B cell (primary cell): ENCODE data around the gene P4HA2. TPM values are rescaled to one million over a fixed set of nuclear protein-coding genes. Genes with fewer than 3 reads are reported as not detected.

Experiments
- ATAC-seq: fragments of 200-7000 bp; cut with Tn5 transposase; one replicate; pipeline ENCODE4 v1.10.0; 2021; ENCODE audit warnings: low read depth, mild to moderate bottlenecking, moderate number of reproducible peaks, moderate library complexity
- CTCF ChIA-PET: fragments of 350-600 bp; sonication (Branson Sonifier 250); formaldehyde crosslinking; loops from one replicate; lab custom pipeline; 2021; ENCODE audit warnings: antibody characterized with exemption, inconsistent platforms; lab: Charles Lee
- POLR2A ChIA-PET: fragments of 350-600 bp; sonication (Branson Sonifier 250); formaldehyde crosslinking; loops from one replicate; lab custom pipeline; 2021; ENCODE audit warnings: antibody characterized with exemption; lab: Charles Lee
- DNase-seq: peaks from one replicate; pipeline ENCODE4 v3.0.0; 2013
- H2AFZ ChIP-seq: 2 replicates; pipeline ENCODE4 v1.6.1; 2012; ENCODE audit warnings: mild to moderate bottlenecking, low read depth, low read length; ENCODE audit not compliant: insufficient read depth, poor library complexity, severe bottlenecking
- H3K27ac ChIP-seq, 2 donors: 1 replicate in 1 of 2; 2 replicates in 1 of 2; pipeline ENCODE4 v1.5.1; 2012 to 2013; ENCODE audit warnings: low read length in 2 of 2, mild to moderate bottlenecking in 2 of 2, moderate library complexity in 1 of 2
- H3K27me3 ChIP-seq, 4 experiments: fragments of 200-600 bp in 1 of 4; sonication (generic) in 1 of 4; replicated peaks in 1 of 4; 1 replicate in 2 of 4; 2 replicates in 2 of 4; pipeline versions ENCODE4 v1.6.1 to v1.7.0; 2013 to 2016; ENCODE audit warnings: low read length in 3 of 4, mild to moderate bottlenecking in 2 of 4, mixed read lengths in 1 of 4, moderate library complexity in 1 of 4; ENCODE audit not compliant: insufficient read depth in 4 of 4, control insufficient read depth in 3 of 4; ENCODE audit errors: control extremely low read depth in 1 of 4
- H3K36me3 ChIP-seq, 2 experiments: replicated peaks in 1 of 2; 1 replicate in 1 of 2; 2 replicates in 1 of 2; pipeline versions ENCODE4 v1.6.1 to v1.7.1; 2013; ENCODE audit warnings: low read length in 1 of 2; ENCODE audit not compliant: insufficient read depth in 2 of 2, control insufficient read depth in 1 of 2; ENCODE audit errors: control extremely low read depth in 1 of 2, extremely low read depth in 1 of 2
- H3K4me1 ChIP-seq, 2 donors: fragments of 200-600 bp in 1 of 2; sonication (generic) in 1 of 2; 1 replicate in 1 of 2; 2 replicates in 1 of 2; pipeline versions ENCODE4 v1.5.1 to v1.6.1; 2013 to 2017; ENCODE audit warnings: low read length in 2 of 2; ENCODE audit not compliant: control insufficient read depth in 2 of 2, insufficient read depth in 2 of 2
- H3K4me2 ChIP-seq: replicated peaks from 2 replicates; pipeline ENCODE3; 2012; ENCODE audit warnings: mild to moderate bottlenecking, low read depth, low read length; ENCODE audit not compliant: poor library complexity, severe bottlenecking
- H3K4me3 ChIP-seq, 5 experiments: fragments of 200-600 bp in 1 of 5; sonication (generic) in 1 of 5; 1 replicate in 3 of 5; 2 replicates in 2 of 5; pipeline versions ENCODE4 v1.5.1 to v1.7.0; 2011 to 2016; ENCODE audit warnings: low read length in 4 of 5, mild to moderate bottlenecking in 4 of 5, low read depth in 2 of 5, control low read depth in 1 of 5, moderate library complexity in 1 of 5; ENCODE audit not compliant: insufficient read depth in 1 of 5; ENCODE audit errors: control extremely low read depth in 1 of 5, extremely low read depth in 1 of 5
- H3K79me2 ChIP-seq: fragments of 200-600 bp; sonication (generic); one replicate; pipeline ENCODE4 v1.6.0; 2016; ENCODE audit warnings: low read length; ENCODE audit not compliant: control insufficient read depth, insufficient read depth
- H3K9ac ChIP-seq: fragments of 200-600 bp; sonication (generic); 2 replicates; pipeline ENCODE4 v1.6.1; 2017; ENCODE audit warnings: mild to moderate bottlenecking, low read length, moderate library complexity
- H3K9me3 ChIP-seq, 3 donors: one replicate each; pipeline versions ENCODE4 v1.6.1 to v1.7.1; 2013; ENCODE audit warnings: low read length in 2 of 3; ENCODE audit not compliant: control insufficient read depth in 2 of 3, insufficient read depth in 1 of 3; ENCODE audit errors: control extremely low read depth in 1 of 3
- H4K20me1 ChIP-seq: 2 replicates; pipeline ENCODE4 v1.6.0; 2012; ENCODE audit warnings: mild to moderate bottlenecking, low read length; ENCODE audit not compliant: insufficient read depth, control insufficient read depth, poor library complexity, severe bottlenecking
- H3K27ac Mint-ChIP-seq: one replicate; pipeline ENCODE4 v1.8.0; 2021; ENCODE audit warnings: mixed read lengths
- H3K27me3 Mint-ChIP-seq: one replicate; pipeline ENCODE4 v1.8.0; 2021; ENCODE audit warnings: mixed read lengths
- H3K4me1 Mint-ChIP-seq: one replicate; pipeline ENCODE4 v1.8.0; 2021; ENCODE audit warnings: mixed read lengths
- H3K4me3 Mint-ChIP-seq: one replicate; pipeline ENCODE4 v1.8.0; 2021; ENCODE audit warnings: mixed read lengths
- H3K9me3 Mint-ChIP-seq: one replicate; pipeline ENCODE4 v1.8.0; 2022; ENCODE audit warnings: mixed read lengths; ENCODE audit not compliant: insufficient read depth
- EZH2 ChIP-seq: IDR thresholded peaks from 2 replicates; pipeline ENCODE4 v1.6.1; 2012; ENCODE audit warnings: borderline replicate concordance, low read depth, mild to moderate bottlenecking, moderate library complexity, low read length; ENCODE audit not compliant: insufficient read depth, poor library complexity, severe bottlenecking
- WGBS: methylation state at CpG from one replicate; pipeline ENCODE4 v1.1.5; 2013; ENCODE audit warnings: missing lambda C conversion rate; ENCODE audit not compliant: insufficient coverage; 5-methylcytosine and 5-hydroxymethylcytosine counted together
- intact Hi-C: fragments of 100-400 bp; cut with micrococcal nuclease; formaldehyde crosslinking; loops from one replicate; pipeline ENCODE4 v1.10.0; 2022
- polyA plus RNA-seq: library from polyadenylated mRNA; depleted of rRNA; stranded (reverse); fragments of >200 nt; gene quantifications from 2 replicates; pipeline ENCODE4 v1.2.3, GENCODE V29; 2012
- total RNA-seq, 2 donors: library from RNA; stranded (reverse); fragments of 120-200 nt in 1 of 2; gene quantifications; 1 replicate in 1 of 2; 2 replicates in 1 of 2; pipeline versions ENCODE4 v1.2.3 to v1.2.4, GENCODE V29; 2013 to 2022
- TF ChIP-seq, protein P1 (sequence below): fragments of 200-600 bp; IDR thresholded peaks from one replicate; pipeline ENCODE4 v1.8.0; 2022; ENCODE audit warnings: antibody characterized with exemption, mild to moderate bottlenecking

Gene P4HA2
- total and polyA plus RNA-seq, 2 donors (not counting 1 experiment from before 2014, with no cell fraction given), result 0.09 to 0.25 TPM

DNA sequence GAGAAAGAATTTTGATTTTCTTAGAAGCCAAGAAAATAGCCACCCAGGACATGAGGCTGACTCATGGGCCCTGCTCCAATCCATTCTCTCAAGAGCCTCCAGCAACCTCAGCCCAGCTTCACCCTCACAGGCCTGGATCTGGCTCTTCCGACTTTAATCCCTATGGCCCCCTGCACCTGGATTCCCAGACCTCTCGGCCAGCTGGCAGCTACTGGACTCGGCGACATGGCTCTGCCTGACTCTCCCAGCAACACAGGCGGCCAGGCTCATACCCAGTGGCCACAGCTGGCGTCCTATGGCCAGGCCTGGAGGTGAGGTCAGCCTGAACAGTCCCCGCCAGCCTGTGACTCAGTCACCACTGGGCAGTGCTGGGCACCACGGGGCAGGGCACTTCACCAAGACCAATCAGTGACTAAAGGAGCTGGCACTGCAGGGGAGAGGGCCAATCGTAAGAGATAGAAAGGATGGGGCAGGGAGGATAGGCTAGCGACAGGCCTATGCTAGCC lies 23.6 kb upstream of the P4HA2 start:
- Mint-ChIP-seq H3K4me1 (no peaks in the 10 kb centered on the region), H3K27ac (no peak overlapping the region), H3K4me3 (no peak overlapping the region), H3K9me3 (peaks cover 4% of the 10 kb centered on the region), H3K27me3 (peaks cover 13% of the 10 kb centered on the region)
- Histone ChIP-seq H3K9ac (no peak overlapping the region), H3K27me3 (peaks cover 0 to 8% (median under 1%) of the 10 kb centered on the region in 4 experiments), H2AFZ (no peak overlapping the region), H3K4me3 (no peak overlapping the region), H3K79me2 (no peaks in the 10 kb centered on the region), H3K4me2 (no peak overlapping the region), H3K27ac (no peak overlapping the region), H3K9me3 (peaks cover 0 to 12% (median 11%) of the 10 kb centered on the region in 3 donors), H4K20me1 (no peaks in the 10 kb centered on the region), H3K4me1 (no peaks in the 10 kb centered on the region), H3K36me3 (no peaks in the 10 kb centered on the region)
- no peak for ATAC-seq
- DNase-seq, result no peak
- ChIA-PET CTCF (interaction anchor here (1.2 to 1.4 kb wide), 2 partner anchors 10 to 13 kb away, joined by 3 to 15 read pairs; no protein-coding TSS in a partner anchor), POLR2A (no interaction called here)
- 89% methylated on average over 9 of the region's 10 CpGs for WGBS
- no peak for TF ChIP-seq EZH2
- TF ChIP-seq, protein P1, sequence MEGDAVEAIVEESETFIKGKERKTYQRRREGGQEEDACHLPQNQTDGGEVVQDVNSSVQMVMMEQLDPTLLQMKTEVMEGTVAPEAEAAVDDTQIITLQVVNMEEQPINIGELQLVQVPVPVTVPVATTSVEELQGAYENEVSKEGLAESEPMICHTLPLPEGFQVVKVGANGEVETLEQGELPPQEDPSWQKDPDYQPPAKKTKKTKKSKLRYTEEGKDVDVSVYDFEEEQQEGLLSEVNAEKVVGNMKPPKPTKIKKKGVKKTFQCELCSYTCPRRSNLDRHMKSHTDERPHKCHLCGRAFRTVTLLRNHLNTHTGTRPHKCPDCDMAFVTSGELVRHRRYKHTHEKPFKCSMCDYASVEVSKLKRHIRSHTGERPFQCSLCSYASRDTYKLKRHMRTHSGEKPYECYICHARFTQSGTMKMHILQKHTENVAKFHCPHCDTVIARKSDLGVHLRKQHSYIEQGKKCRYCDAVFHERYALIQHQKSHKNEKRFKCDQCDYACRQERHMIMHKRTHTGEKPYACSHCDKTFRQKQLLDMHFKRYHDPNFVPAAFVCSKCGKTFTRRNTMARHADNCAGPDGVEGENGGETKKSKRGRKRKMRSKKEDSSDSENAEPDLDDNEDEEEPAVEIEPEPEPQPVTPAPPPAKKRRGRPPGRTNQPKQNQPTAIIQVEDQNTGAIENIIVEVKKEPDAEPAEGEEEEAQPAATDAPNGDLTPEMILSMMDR, result no peak
- intact Hi-C loops, result no loop called here

DNA sequence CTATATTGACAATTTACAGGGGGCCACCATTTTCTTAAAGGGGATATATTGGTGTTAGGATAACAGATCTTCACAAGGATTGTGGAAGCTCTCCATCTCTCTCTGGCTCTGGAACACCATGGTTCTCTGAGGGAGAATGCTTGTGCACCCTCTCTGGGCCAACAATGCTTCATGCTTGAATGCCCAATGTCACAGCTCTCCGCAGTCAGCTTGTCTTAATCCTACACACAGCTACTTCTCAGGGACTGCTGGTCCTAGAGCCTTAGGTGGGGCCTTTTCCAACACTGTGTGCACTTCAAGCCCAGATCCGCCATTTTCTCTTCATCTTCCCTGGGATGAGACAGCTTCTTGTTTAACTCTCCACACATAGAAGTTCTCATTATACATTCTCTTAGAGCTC lies 22.9 kb upstream of the P4HA2 start:
- Histone ChIP-seq H3K4me1 (no peaks in the 10 kb centered on the region), H2AFZ (no peak overlapping the region), H3K27ac (no peak overlapping the region), H3K9ac (no peak overlapping the region), H4K20me1 (no peaks in the 10 kb centered on the region), H3K9me3 (peaks cover 0 to 17% (median 16%) of the 10 kb centered on the region in 3 donors), H3K27me3 (peaks cover 0 to 3% (median 0%) of the 10 kb centered on the region in 4 experiments), H3K36me3 (no peaks in the 10 kb centered on the region), H3K4me2 (no peak overlapping the region), H3K79me2 (no peaks in the 10 kb centered on the region), H3K4me3 (no peak overlapping the region)
- intact Hi-C loops, result no loop called here
- Mint-ChIP-seq H3K4me3 (no peak overlapping the region), H3K27me3 (peaks cover 9% of the 10 kb centered on the region), H3K27ac (no peak overlapping the region), H3K9me3 (peaks cover 9% of the 10 kb centered on the region), H3K4me1 (no peaks in the 10 kb centered on the region)
- TF ChIP-seq EZH2, result no peak
- TF ChIP-seq, protein P1, result no peak
- no peak for ATAC-seq
- WGBS, result 94% methylated on average over 2 of the region's 2 CpGs
- ChIA-PET CTCF (interaction anchor here (1.2 to 1.4 kb wide), 2 partner anchors 9 to 12 kb away, joined by 3 to 15 read pairs; no protein-coding TSS in a partner anchor), POLR2A (no interaction called here)
- DNase-seq, result no peak
